Adipose tissue (tissue), 3 donors: ENCODE results near the gene PDCD7. TPM values are rescaled to one million over a fixed set of nuclear protein-coding genes. Genes with fewer than 3 reads are reported as not detected.
"Not testable (repeated sequence)": the region's sequence is repeated elsewhere in the genome, so short reads cannot be mapped to it uniquely, and the experiment has no call there.

Experiments
- H3K27ac ChIP-seq: one replicate; pipeline ENCODE4 v1.5.1; 2013; ENCODE audit warnings: low read depth, low read length
- WGBS, 3 donors: extraction: QIAGEN DNeasy Blood & Tissue Kit; methylation state at CpG; one replicate each; pipeline ENCODE4 v1.1.7; 2013; 5-methylcytosine and 5-hydroxymethylcytosine counted together
- polyA plus RNA-seq, 3 donors: library from polyadenylated mRNA; stranded (reverse); fragments of 200-250 nt; gene quantifications; one replicate each; pipeline ENCODE4 v1.2.3, GENCODE V29; 2013
- donor health status: healthy with polysubstance abuse.
- donor health status: Bipolar disorder and iron deficiency.
- donor health status: healthy.

PDCD7 gene
- polyA plus RNA-seq, 3 donors, result 6.6 to 16.2 (median 13.9) TPM

DNA sequence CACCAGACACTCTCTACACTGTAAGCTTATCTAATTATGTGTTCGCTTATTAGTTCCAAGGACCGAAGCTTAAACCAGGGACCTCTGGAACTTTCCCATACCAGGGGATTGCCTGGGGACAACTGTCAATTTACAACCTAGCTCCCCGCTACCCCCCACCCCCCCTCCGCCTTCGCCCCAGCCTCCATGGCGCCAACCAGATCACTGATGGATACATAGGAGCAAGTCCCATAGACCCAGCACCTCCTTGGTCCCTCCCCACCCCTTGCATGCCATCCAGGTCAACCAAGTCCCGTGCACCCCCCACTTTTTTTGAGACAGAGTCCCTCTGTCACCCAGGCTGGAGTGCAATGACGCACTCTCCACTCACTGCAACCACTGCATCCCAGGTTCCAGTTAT lies 930 bp upstream of the PDCD7 start:
- no peak overlapping the region for H3K27ac ChIP-seq
- 93 to 95% (median 94%) methylated on average over 8 of the region's 8 CpGs for WGBS, 3 donors

DNA sequence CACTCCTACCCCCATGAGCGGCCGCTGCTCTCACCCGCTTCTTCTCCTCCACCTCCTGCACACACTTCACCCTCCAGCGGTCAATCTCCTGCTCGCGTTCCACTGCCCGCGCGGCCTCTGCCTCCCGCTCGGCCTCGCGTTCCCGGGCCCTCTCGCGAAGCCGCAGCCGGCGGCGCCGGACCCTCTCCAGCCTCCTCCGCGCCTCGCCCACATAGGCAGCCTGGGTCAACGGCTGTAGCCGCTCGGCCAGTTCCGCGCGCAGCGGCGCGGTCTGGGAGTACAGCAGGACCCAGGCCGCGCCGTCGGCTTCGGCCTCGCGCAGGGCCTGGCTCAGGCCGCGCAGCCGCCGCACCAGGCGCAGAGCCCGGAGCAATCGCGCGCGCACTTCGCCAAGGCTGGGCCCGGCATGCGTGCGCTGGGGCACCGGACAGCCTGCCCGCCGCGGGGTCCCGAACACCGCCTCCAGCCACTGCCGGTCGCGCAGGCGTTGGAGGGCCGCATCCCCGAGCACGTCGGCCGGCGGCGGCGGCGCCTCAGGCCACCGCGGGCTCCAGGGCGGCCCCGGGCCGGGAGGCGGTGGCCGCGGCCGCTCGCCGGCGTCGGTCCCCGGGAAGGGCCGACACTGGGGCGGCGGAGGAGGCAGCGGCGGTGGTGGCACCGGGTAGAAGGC lies 595 bp downstream of the PDCD7 start:
- WGBS, 3 donors, result 0% methylated on average over 77 to 93 of the region's 93 CpGs
- H3K27ac ChIP-seq, result peak overlapping the region; percentile 5

DNA sequence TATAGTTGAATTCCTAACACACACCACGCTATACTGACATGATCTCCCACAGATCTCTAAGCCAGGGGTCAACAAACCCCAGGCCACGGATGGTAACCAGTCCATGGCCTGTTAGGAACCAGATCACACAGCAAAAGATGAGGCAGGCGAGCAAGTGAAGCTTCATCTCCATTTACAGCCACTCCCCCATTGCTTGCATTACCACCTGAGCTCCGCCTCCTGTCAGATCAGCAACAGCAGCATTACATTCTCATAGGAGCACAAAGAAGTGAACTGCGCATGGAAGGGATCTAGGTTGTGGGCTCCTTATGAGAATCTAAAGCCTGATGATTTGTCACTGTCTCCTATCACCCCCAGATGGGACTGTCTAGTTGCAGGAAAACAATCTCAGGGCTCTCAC lies 2.7 kb downstream of the PDCD7 start:
- WGBS, 3 donors, result 79 to 92% (median 85%) methylated on average over 5 of the region's 5 CpGs
- H3K27ac ChIP-seq, result no peak overlapping the region

DNA sequence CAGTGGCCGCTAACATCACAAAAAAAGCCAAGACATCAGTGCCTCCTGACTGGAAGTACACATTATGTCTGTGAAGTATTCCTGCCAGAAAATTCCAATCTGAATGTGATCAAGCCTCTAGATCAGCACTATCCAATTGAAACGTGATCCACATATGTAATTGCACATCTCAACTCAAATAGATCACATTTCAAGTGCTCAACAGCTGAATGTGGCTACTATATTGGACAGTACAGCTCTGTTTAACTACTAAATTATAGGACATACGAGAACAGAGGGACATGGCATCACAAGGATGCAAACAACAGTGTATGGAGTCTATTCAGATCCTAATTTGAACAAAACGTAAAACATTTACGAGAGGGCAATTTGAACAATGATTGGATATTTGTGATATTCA lies 18.1 kb downstream of the PDCD7 start:
- H3K27ac ChIP-seq, result no peak overlapping the region
- 84 to 91% (median 88%) methylated on average over 5 of the region's 5 CpGs for WGBS, 3 donors

DNA sequence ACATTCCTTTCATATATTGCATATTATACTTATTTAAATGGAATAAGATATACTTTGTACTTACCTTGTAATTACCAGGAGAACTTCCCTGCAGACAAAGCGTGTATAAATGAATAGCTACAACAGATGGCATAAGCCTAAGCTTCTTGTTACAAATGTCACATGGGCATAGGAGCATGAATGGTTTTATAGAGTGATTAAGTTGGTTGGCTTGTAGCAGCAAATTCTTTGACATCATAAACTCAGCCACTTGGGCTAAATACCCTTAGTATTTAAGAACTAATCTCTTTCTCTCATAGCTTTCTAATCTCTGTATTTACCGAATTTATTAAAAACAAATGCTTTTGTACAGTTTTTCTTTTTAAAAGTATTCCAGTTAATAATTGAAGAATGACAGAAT lies 18.5 kb downstream of the PDCD7 start, which contains the start of gene UBAP1L:
TSS of gene UBAP1L (minus strand) at position 115 of the 400 bp plus-strand sequence. CDS start 8,985 bp downstream, outside the sequence.
- H3K27ac ChIP-seq, result no peak within 1 kb of the TSS
- 87 to 94% (median 92%) methylated on average over 2 of the region's 2 CpGs for WGBS, 3 donors

DNA sequence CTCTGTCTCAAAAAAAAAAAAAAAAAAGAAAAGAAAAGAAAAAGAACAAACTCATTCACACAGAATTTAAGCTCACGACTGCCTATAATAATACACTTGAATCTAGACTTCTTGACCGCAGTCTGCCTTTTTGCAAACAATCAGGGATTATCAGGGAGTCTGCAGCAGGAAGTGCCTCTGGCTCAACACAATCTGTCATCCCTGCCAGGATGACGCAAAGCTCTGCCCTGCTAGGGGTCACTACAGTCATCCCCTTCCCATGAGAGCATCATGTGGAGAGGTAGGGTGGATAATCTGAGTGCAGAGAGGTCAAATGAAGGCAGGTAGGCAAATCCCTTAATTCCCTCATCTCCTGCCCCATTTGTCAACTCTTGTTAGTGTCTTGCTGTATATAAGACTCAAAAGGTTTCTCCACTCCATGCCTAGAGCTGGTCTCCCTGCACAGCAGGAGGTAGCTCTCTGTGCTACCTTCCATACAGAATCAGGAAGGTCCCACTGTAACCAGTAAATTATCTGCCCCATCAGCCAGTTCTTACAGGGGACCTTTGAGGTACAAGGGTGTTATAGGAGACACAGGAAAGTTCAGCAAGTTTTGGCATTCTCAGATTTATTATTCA lies 22.8 kb downstream of the PDCD7 start:
- WGBS, 3 donors, result 54 to 79% (median 55%) methylated on average over 3 of the region's 3 CpGs
- H3K27ac ChIP-seq, result no peak overlapping the region

DNA sequence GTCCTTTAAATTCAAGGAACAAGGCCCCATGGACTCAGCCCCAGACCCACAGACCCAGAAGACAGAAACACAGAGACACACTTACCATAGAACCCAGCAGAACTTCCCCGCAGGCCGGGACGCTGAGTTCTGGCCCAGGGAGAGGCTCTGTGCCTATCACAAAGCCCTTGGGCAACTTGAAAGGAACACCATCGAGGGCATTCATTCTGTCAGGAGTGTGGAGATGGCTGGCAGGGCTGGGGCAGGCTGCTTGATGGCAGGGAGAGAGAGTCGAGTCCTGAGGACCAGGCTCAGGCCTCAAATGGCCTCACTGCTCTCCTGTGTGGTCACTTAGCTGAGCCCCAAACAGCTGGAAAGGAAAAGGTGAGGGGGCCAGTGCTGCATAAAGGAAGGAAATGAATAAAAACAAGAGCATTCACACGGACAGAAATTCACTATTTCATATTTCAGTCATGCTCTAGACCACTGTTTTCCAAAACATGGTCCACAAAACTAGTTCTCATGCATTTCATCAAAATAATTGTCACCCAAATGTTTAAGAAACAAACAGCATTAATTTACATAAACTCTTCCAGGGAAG lies 27.5 kb downstream of the PDCD7 start:
- WGBS, 3 donors, result 79 to 82% (median 80%) methylated on average over 6 of the region's 6 CpGs
- H3K27ac ChIP-seq, result no peak overlapping the region

DNA sequence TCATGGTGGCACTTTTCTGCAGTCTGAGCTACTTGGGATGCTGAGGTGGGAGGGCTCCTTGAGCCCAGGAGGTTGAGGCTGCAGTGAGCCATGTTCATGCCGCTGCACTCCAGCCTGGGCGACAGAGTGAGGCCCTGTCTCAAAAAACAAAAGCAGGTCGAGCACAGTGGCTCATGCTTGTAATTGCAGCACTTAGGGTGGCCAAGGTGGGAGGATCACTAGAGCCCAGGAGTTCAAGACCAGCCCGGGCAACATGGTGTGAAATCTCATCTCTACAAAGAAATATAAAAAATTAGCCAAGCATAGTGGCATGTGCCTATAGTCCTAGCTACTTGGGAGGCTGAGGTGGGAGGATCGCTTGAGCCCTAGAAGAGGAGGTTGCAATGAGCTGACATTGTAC lies 28.6 kb downstream of the PDCD7 start:
- H3K27ac ChIP-seq, result no peak overlapping the region
- 89 to 91% (median 91%) methylated on average over 5 of the region's 5 CpGs for WGBS, 3 donors

DNA sequence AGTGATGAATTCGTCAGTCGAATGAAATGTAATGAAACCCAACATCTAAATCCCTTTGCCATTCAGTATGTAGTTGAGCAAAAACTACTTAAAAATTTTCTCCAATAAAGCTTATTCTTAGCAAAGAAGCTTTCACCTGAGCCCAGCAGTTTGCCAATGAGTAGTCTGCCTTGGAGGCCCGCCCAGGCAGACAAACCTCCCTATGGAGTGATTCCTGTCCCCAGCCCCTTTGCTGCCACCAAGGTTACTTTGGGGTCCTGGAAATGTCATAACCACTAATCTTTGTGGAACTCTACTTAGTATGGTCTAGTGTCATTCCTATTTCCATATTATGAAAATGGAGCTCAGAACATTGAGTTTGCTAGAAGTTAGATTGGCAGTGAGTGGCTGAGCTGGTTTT lies 30.7 kb downstream of the PDCD7 start:
- H3K27ac ChIP-seq, result no peak overlapping the region

DNA sequence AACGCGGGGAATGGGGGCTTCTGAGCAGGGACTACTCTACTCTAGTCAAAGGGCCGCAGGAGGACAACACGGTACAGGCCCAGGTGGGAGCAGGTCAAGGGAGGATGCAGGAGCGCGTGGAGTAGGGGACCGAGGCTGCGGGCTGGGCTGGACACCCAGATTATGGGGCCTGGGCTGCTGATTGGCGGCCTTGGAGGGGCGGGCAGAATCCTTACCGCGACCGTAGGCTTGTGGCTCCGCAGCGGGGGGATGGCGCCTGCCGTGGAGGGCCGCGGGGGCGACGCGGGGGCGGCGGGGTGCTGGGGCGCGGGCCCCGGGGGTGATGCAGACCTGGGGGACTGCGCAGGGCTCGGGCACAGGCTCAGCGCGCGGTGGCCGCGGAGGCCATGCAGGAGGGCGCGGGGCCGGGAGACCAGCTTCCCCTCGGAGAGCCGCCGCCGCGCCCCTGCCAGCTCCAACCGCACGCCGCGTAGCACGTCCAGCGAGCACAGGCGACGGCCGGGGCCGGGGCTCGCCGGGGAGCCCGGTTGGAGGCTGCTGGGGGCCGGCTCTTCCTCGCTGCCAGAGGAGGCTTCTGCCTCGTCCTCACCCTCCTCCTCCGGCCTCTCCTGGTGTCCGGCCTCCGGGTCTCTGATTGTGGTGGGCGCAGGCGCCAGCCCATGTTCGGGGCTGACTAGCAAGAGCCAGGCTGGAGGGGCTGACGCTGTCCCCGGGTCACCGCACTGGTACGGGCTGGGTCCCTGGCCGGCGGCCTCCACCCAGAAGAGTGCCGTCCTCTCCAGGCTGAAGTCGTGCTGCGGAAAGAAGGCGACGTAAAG lies 31.5 kb downstream of the PDCD7 start:
- no peak overlapping the region for H3K27ac ChIP-seq
- WGBS, 3 donors, result 68 to 86% (median 86%) methylated on average over 45 to 75 of the region's 75 CpGs

More for the DNA sequence above, 30.7 kb downstream of the PDCD7 start:
- WGBS, 3 donors, result 96 to 100% (median 97%) methylated on average over 3 of the region's 3 CpGs

DNA sequence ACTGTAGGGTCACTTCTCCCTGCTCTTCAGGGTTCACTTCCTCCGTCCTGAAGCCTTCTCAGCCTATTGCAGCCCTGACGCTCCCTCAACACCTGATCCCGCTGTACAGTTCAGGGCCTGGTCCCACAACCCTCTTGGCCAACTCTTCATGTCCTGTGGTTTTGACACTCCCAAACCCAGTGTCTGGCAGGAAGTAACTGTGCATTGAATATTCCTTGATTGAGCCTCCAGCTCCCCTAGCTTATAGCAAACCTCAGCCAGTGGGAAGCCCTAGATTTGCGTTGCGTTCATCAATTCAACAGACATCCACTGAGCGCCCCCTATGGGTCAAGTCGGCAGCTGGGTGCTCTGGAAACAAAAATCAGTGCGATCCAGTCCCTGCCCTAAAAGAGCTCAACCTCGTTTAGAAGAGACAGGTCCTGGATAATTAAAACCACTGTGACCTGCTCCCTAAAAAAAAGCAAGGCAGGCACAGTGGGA lies 32.2 kb downstream of the PDCD7 start:
- WGBS, 3 donors, result 32 to 42% (median 42%) methylated on average over 9 of the region's 9 CpGs
- no peak overlapping the region for H3K27ac ChIP-seq

DNA sequence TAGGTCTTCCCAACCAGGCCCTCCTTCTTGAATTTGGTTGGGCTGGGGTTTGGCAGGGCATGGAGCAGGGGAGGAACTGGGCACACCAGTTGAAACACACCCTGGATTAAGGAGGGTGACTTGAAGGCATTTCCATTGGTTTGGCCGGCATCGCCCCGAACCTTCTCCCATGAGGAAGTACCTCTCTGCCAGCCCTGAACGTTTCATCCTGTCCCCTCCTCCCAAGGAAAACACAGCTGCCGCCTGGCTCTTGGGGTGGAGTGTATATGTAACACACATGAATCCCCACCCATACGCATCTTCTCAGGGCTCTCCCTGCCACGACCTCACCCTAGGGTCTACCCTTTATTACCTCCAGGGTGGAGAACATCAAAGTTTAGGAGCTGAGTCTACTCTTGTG lies 33.2 kb downstream of the PDCD7 start:
- WGBS, 3 donors, result 82 to 87% (median 85%) methylated on average over 7 of the region's 7 CpGs
- H3K27ac ChIP-seq, result no peak overlapping the region

DNA sequence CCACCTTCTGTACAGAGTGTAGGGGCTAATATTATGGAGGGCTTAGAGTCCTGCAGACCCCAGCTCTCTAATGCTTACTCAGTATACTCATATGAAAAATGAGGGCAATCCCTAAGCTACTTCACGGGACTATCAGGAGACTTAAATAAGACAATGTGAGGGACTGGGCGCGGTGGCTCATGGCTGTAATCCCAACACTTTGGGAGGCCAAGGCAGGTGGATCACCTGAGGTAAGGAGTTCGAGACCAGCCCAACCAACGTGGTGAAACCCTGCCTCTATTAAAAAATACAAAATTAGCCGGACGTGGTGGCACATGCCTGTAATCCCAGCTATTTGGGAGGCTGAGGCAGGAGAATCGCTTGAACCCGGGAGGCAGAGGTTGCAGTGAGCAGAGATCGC lies 33.8 kb downstream of the PDCD7 start:
- H3K27ac ChIP-seq, result not testable (repeated sequence)
- WGBS, 3 donors, result 94 to 98% (median 95%) methylated on average over 10 of the region's 10 CpGs

DNA sequence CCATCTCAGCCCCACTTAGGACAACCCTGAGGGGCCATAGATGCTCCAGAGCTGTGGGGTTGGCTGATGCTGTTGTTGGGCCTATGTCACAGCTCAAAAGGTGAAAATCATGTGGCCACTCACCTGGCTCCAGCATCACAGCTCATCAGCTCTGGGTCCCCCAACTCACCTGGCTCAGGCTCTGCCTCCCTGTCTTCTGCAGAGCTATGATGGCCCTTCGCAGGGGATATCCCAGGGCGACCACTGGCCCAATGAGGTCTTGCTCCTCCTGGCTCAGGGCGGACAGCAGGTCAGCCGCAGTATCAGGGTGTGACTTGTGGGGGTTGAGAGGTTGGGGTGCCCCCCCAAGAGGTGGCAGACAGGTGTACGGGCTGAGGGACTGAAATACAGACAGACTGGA lies 34.3 kb downstream of the PDCD7 start:
- H3K27ac ChIP-seq, result no peak overlapping the region
- WGBS, 3 donors, result 96 to 98% (median 97%) methylated on average over 5 of the region's 5 CpGs

DNA sequence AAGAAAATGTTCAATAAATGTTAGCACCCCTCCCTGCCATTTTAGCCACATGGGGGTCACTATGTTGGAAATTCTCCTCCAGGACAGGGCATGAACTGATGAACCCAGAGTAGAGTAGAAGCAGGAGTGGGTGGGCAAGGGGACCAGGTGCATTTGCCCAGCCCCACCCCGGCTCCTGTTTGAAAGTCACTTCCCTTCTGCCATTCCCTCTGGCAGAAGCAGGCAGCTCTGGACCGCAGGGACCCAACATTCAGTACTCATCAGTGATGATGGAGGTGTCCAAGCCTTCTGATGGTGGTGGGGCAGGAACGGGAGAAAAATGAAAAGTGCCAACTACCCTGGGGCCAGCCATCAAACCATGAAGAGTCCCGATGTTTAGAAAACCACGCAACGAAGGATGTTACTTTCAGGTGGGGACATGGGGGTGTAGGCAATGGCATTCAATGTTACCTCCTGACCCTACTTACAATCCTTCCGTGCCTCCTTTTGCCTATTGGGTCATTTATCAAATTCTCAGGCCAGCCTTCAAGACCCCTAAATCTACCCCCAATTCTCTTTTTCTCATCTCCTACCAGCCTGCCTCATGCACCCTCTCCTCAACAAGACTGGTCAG lies 35.9 kb downstream of the PDCD7 start:
- 92 to 97% (median 95%) methylated on average over 7 of the region's 7 CpGs for WGBS, 3 donors
- H3K27ac ChIP-seq, result no peak overlapping the region

DNA sequence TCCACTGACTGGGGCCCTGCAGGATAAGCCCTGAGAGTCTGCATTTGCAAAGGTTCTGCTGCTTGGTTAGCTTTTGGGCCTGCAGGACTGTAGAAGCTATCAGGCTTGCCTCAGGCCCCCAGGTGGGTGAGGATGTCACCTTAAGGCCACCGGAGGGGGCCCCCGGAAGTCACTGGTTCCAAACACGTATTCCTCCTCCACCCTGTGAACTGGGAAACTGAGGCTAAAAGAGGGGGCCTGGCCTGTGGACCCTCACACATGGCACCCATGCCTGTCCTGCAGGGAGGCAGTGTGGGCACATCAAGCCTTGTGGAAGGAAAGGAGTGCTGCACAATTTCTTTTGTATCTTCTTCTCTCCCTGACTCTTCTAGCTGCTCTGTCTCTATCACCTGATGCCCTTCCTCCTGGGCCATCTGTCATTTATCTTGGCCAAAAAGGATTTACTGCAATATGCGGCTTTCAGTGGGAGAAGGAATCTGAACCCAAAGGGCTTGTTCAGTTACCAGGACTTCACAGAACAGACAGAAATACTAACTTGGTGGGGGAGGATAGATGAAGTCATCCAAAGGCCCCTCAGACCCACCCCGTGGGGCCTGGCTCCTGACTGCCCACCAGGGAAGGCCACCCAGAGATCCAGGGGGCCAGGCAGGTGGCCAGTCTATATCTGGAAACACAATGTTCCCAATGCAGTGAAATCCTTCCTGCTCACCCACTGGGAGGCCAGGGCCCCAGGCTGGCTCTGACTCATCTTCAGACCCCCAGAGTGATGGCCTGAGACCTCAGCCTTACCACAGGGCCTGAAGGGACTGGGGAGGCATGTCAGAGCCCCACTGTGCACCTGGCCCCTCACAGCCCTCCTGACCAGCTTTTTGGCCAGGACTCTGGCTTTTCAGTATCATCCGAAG lies 36.9 kb downstream of the PDCD7 start:
- no peak overlapping the region for H3K27ac ChIP-seq
- 85 to 90% (median 87%) methylated on average over 6 of the region's 6 CpGs for WGBS, 3 donors

DNA sequence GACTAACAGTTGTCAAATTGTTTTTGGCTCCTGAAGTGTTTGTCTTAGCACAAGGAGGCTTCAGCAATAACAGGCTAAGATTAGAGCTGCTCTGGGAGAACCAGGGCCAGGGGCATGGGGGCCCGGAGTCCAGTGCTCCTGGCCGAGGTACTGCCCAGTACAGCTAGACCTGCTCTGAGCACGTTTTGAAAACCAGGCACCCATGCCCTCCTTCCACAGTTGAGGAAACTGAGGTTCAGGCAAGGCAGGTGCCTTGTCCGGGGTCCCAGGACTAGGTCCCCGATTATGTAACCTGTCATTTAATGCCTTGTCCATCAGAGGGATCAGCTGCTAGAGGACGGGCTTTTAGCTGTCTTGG lies 37.9 kb downstream of the PDCD7 start:
- 76 to 93% (median 88%) methylated on average over 6 of the region's 6 CpGs for WGBS, 3 donors
- no peak overlapping the region for H3K27ac ChIP-seq
